Smooth muscle cell of the brain vasculature (primary cell): Measurements from ENCODE around the gene PCBD2.
"Not testable (repeated sequence)": the region's sequence is repeated elsewhere in the genome, so short reads cannot be mapped to it uniquely, and the experiment has no call there.

ENCODE experiments used
- DNase-seq: peaks from one replicate; pipeline ENCODE4 v3.0.0-alpha.2; 2012; ENCODE audit warnings: low read depth, low spot score

PCBD2 gene

GRCh38 chr5:134958755-134959154 is 53.8 kb downstream of the PCBD2 start:
- no peak for DNase-seq

GRCh38 chr5:134963098-134963497 is 58.2 kb downstream of the PCBD2 start:
- no peak for DNase-seq

GRCh38 chr5:134964359-134965270 is 59.7 kb downstream of the PCBD2 start:
- no peak for DNase-seq

DNA sequence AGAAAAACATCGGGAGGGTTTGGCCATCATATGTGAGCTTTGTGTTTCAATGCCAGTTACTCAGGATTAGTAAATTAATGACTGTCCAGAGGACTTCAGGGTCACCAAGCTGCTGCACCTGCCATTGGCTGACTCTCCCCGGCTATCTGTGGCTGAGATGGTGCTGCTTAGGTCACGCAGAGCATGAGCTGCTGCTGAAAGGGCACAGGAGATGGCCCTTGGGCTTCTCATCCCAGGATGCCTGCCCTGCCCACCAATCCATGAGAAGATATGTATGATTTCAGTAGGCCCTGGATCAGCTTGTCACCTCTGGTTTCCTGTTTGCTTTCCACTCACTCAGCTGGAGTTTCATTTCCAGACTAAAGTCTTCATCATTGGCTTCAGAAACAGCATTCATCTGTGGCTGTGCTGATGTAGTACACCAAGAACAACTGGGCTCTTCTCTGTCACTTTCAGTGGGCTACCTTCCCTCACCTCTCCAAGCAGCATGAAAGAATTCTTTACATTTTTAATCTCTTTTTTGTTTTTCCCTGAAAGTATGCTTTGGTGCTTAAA is 60.4 kb downstream of the PCBD2 start:
- no peak for DNase-seq

DNA sequence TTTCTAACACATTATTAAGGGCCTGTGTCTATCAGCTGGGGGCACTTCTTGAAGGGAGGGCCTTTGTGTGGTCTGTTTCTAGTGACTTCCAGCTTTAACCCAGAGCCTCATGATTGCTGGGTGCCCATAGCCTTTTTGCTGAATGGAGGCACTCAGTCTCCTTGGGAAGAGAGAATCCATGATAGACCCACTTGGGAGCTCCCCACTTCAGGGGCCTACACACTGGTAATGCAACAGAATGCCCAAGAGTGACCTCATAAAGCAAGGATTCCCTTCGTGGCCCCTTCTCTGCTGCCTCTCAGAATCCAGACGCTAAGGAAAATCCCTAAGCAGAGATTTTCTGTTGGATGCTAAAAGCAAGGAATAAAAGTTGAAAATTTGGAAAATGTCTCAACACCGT is 62.7 kb downstream of the PCBD2 start, which contains the start of gene CATSPER3:
Gene CATSPER3 (plus strand): TSS at position 301 of the 400 bp plus-strand sequence. CDS start 85 bp downstream, at position 386.
- no peak for DNase-seq

DNA sequence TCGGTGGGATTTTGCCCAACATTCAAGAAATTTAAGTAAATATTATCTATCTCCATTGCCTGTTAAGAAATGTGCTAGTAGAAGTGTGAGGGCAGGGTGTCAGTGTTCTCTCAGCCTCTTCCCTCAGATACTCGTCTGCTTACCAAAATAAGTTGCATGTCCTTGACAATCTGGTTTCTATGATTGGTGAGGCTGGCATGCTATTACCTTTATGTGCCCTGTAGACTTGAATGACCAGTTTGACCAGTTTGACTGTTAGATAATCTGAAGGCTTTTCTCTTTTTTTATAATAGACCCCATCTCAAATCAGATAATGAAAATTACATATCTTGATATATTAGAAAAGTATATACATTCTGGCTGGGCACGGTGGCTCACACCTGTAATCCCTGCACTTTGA is 63.1 kb downstream of the PCBD2 start:
- DNase-seq: no peak

- no peak for DNase-seq
These were observed 64.2 kb downstream of the PCBD2 start for GRCh38 chr5:134969166-134969565.

DNA sequence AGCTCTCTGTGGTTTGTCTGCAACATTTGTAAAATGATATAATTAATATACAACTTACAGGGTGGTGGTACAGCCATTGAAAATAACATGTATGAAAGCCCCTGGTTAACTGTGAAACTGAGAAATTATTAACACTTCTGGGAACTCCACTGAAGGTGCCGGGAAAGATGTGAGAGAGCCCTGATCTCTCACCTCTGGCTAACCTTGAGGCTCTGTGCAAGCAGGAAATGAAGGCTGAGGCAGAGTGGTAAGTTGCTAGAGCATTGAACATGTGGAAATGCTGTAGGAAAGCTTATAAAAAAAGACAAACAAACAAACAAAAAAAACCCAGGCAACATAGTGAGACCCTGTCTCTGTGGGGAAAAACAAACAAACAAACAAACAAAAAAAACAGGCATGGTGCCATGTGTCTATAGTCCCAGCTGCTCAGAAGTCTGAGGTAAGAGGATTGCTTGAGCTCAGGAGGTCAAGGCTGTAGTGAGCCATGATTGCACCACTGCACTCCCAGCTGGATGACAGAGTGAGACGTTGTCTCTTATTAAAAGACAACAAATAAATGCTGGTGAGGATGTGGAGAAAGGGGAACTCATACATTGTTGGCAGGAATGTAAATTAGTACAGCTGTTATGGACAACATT is 70.3 kb downstream of the PCBD2 start:
- peak; percentile 6 for DNase-seq

GRCh38 chr5:134975843-134976242 is 70.9 kb downstream of the PCBD2 start:
- no peak for DNase-seq

DNA sequence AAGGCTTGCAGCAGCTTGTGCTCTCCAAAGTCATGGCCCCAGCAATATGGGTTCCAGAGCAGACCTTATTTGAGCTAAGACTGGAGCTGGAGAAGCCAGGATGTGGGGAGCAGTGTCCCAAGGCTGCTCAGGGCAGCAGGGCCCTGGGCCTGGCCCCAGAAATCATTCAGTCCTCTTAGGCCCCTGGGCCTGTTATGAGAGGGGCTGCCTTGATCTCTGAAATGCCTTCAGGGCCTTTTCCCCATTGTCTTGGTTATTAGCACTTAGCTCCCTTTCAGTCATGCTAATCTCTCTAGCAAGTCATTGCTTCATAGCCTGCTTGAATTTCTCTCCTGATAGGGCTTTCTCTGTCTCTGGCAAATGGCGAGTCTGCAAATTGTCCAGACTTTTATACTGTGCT is 71.9 kb downstream of the PCBD2 start:
- DNase-seq: no peak

DNA sequence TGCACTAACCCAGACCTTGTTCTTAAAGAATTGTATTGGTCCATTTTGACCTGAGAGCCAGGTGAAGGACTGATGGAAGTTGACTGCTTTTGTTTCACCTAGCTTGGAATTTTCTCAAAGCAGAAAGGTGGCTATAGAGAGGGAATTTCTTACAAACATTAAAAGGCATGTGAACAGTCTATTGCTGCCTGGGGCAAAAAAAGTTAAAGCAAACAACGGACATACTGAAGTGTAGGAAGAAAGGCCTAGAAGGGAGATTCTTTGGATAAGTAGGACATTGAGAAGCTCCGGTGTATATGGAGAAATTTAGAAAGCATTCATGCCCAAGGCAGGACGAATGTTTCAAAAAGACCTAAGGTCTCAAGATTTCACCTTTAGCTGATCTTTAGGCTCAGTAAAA is 74.5 kb downstream of the PCBD2 start:
- DNase-seq: no peak

- DNase-seq: no peak
These were observed 77.3 kb downstream of the PCBD2 start for GRCh38 chr5:134982230-134982629.

GRCh38 chr5:134989266-134989830 is 84.4 kb downstream of the PCBD2 start:
- DNase-seq: no peak

GRCh38 chr5:134990183-134990582 is 85.3 kb downstream of the PCBD2 start:
- DNase-seq: not testable (repeated sequence)

- DNase-seq: no peak
These were observed 87.2 kb downstream of the PCBD2 start for GRCh38 chr5:134992148-134992547.

DNA sequence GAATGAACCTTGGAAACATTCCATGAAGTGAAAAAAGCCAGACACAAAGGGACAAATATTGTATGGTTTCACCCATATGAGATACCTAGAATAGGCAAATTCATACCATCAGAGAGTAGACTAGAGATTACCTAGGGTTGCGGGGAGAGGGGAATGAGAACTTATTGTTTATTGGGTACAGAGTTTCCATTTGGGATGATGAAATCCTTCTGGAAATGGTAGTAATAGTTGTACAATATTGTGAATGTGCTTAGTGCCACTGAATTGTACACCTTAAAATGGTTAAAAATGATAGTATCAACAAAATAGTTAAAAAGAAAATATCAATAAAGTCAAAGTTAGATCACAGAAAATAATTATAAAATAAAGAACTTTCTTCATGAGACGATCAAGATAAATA is 88.2 kb downstream of the PCBD2 start:
- DNase-seq: no peak

GRCh38 chr5:134994560-134995156 is 89.7 kb downstream of the PCBD2 start:
- DNase-seq: no peak

GRCh38 chr5:134995850-134996402 is 91.0 kb downstream of the PCBD2 start:
- no peak for DNase-seq

DNA sequence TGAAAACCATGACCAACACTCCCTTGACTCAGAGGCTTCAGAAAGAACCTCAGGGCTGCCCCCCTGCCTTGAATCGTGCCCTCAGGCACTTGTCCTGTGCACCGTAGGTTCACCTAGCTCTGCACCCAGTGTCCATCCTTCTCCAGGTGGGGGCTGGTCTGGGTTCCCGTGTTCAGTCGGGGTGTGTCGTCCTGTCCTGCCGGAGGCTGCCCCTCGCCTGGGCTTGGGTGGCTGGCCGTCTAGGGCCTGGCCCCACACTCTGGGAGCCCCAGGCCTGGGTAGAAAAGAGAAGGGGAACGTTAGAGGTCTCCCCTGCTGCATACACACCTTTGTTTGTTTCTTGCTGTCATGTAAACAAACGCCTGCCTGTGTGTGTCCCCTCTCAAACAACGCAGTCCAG is 92.1 kb downstream of the PCBD2 start:
- no peak for DNase-seq

- DNase-seq: not testable (repeated sequence)
These were observed 93.1 kb downstream of the PCBD2 start for GRCh38 chr5:134998068-134998467.

DNA sequence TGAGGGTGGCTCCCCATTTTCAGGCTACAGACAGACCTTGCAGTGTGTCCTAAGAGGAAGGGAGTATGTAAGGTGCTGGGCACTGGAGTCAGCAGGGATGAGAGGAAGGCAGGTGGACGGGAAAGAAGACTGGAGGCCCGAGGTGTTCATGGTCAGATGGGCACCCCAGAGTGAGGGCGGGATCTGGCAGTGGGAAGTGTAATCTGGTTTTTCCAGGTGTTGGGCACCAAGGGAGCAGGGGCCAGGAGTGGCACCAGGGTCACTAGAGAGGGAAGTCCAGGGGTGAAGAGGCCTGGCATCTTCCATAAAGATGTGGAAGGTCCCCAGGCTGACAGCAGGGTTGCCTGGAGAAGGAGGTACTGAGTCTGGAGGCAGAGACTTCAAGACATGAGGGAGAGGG is 99.4 kb downstream of the PCBD2 start:
- no peak for DNase-seq

GRCh38 chr5:135005076-135005475 is 100.1 kb downstream of the PCBD2 start:
- DNase-seq: no peak
